ENCODE data around the gene RHBDL2. TPM values are rescaled to one million over a fixed set of nuclear protein-coding genes. Genes with fewer than 3 reads are reported as not detected.

RHBDL2 gene
- total and polyA plus RNA-seq, 2 of the 13 experiments (the other 11 are each of a cell fraction or from before 2014, with no cell fraction given), result 3.3 to 5.4 TPM

DNA sequence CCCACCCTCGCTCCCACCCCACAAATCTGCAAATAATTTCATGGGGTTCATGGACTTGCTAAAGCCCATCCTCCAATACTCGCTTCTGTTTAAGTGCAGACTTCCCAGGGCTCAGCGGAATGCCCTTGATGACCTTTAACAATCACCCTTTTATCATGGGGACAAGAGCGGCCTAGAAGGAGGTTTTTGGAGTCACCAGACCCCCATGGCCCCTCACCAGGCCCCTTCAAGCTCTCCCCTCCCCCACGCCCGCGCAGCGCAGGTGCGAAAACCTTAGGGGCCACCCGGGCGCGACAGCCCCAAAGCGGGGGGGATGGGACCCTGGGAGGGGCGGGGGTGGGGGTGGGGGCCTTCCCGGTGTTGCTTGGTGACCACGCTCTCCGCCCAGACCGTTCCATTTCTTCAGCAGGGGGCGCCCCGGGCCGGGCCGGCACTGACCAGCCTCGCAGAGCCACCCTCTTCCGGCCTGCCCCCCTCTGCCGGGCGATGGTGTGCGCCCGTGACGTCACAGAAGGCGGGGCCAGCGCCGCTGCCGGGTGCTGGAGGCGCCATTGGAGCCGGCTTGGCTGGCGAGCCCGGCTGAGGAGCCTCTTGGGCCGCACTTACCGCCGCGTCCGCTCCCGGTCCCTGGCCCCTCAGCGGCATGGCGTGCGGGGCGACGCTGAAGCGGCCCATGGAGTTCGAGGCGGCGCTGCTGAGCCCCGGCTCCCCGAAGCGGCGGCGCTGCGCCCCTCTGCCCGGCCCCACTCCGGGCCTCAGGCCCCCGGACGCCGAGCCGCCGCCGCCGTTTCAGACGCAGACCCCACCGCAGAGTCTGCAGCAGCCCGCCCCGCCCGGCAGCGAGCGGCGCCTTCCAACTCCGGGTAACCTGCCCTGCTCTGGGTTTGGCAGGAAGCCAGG, 49.4 kb upstream of the RHBDL2 start, which contains the start of gene AKIRIN1 (continued):
- TF ChIP-seq PAX8 (CRISPR knock-in tag; IDR thresholded peaks at IDR 0.05; ENCODE audit: borderline replicate concordance) (no peak), ADNP (CRISPR knock-in tag; IDR thresholded peaks at IDR 0.05) (no peak), ZSCAN29 (CRISPR knock-in tag; conservative IDR thresholded peaks at IDR 0.05) (no peak), ZNF468 (CRISPR knock-in tag; IDR thresholded peaks at IDR 0.05) (no peak), ZFP36L2 (CRISPR knock-in tag; IDR thresholded peaks at IDR 0.05) (no peak), PREB (CRISPR knock-in tag; IDR thresholded peaks at IDR 0.05) (no peak), ZBTB49 (CRISPR knock-in tag; IDR thresholded peaks at IDR 0.05; ENCODE audit: borderline replicate concordance) (no peak), ZNF337 (CRISPR knock-in tag; IDR thresholded peaks at IDR 0.05; ENCODE audit: borderline replicate concordance, low read depth) (no peak), ZNF766 (CRISPR knock-in tag; IDR thresholded peaks at IDR 0.05; ENCODE audit: borderline replicate concordance) (no peak), MEIS2 (CRISPR knock-in tag; IDR thresholded peaks at IDR 0.05) (peak; percentile 57; the same call in 1 of the 2 replicates), SALL1 (CRISPR knock-in tag; IDR thresholded peaks at IDR 0.05) (peak; percentile 80), ZNF780A (CRISPR knock-in tag; IDR thresholded peaks at IDR 0.05) (no peak), SP2 (CRISPR knock-in tag; IDR thresholded peaks at IDR 0.05) (peak; percentile 31; the same call in 1 of the 2 replicates), AHR (CRISPR knock-in tag; IDR thresholded peaks at IDR 0.05) (no peak), SRF (IDR thresholded peaks at IDR 0.05; ENCODE audit: low read depth, low read length) (no peak), ZGPAT (CRISPR knock-in tag; IDR thresholded peaks at IDR 0.05) (peak; percentile 73), ZNF788 (CRISPR knock-in tag; IDR thresholded peaks at IDR 0.05; ENCODE audit: borderline replicate concordance) (peak; percentile 83; the same call in 1 of the 2 replicates), TBP (CRISPR knock-in tag; IDR thresholded peaks at IDR 0.05) (no peak), STAT5B (CRISPR knock-in tag; IDR thresholded peaks at IDR 0.05) (no peak), ZNF543 (CRISPR knock-in tag; IDR thresholded peaks at IDR 0.05) (no peak), HDAC6 (IDR thresholded peaks at IDR 0.05; ENCODE audit: low read depth, low read length) (no peak), ZNF383 (CRISPR knock-in tag; IDR thresholded peaks at IDR 0.05; ENCODE audit: borderline replicate concordance) (no peak), ZBTB7B (CRISPR knock-in tag; IDR thresholded peaks at IDR 0.05) (peak; percentile 63; the same call in 1 of the 2 replicates), MAF1 (CRISPR knock-in tag; IDR thresholded peaks at IDR 0.05; ENCODE audit: borderline replicate concordance) (peak; percentile 72; the same call in 1 of the 2 replicates)
- TF ChIP-seq, protein P1, sequence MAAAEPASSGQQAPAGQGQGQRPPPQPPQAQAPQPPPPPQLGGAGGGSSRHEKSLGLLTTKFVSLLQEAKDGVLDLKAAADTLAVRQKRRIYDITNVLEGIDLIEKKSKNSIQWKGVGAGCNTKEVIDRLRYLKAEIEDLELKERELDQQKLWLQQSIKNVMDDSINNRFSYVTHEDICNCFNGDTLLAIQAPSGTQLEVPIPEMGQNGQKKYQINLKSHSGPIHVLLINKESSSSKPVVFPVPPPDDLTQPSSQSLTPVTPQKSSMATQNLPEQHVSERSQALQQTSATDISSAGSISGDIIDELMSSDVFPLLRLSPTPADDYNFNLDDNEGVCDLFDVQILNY (CRISPR knock-in tag; conservative IDR thresholded peaks at IDR 0.05), result peak; percentile 71; the same call in 1 of the 2 replicates
